Osteocyte (in vitro differentiated cells): ENCODE results near the gene TSGA10IP. TPM values are rescaled to one million over a fixed set of nuclear protein-coding genes. Genes with fewer than 3 reads are reported as not detected.

Experiments
- DNase-seq: peaks from one replicate; pipeline ENCODE4 v3.0.0; 2021; ENCODE audit warnings: mixed read lengths; ENCODE audit not compliant: unreplicated experiment; ENCODE audit errors: extremely low spot score
- H3K27ac Mint-ChIP-seq: one replicate; pipeline ENCODE4 v1.8.0; 2021; ENCODE audit warnings: mild to moderate bottlenecking, mixed read lengths; ENCODE audit not compliant: unreplicated experiment
- H3K27me3 Mint-ChIP-seq: one replicate; pipeline ENCODE4 v1.8.0; 2021; ENCODE audit warnings: mixed read lengths; ENCODE audit not compliant: unreplicated experiment
- H3K36me3 Mint-ChIP-seq: one replicate; pipeline ENCODE4 v1.8.0; 2021; ENCODE audit warnings: mixed read lengths; ENCODE audit not compliant: unreplicated experiment
- H3K4me1 Mint-ChIP-seq: one replicate; pipeline ENCODE4 v1.8.0; 2021; ENCODE audit warnings: mixed read lengths; ENCODE audit not compliant: unreplicated experiment
- H3K4me3 Mint-ChIP-seq: one replicate; pipeline ENCODE4 v1.8.0; 2021; ENCODE audit warnings: mild to moderate bottlenecking, moderate library complexity, mixed read lengths; ENCODE audit not compliant: unreplicated experiment
- H3K9me3 Mint-ChIP-seq: one replicate; pipeline ENCODE4 v1.8.0; 2021; ENCODE audit warnings: mixed read lengths; ENCODE audit not compliant: unreplicated experiment
- CTCF ChIP-seq: fragments of 200-600 bp; sonication (generic); IDR thresholded peaks from 2 replicates; pipeline ENCODE4 v1.5.0; 2021; ENCODE audit warnings: antibody characterized with exemption, mild to moderate bottlenecking, moderate library complexity
- total RNA-seq: library from RNA; stranded (reverse); gene quantifications from 2 replicates; pipeline ENCODE4 v1.2.1, GENCODE V29; 2021

Gene TSGA10IP
- total RNA-seq, 1 donor from 2014 or later: not detected

- H3K27ac Mint-ChIP-seq: no peak overlapping the region
- peaks cover 18% of the 10 kb centered on the region for H3K27me3 Mint-ChIP-seq
- no peaks in the 10 kb centered on the region for H3K9me3 Mint-ChIP-seq
- H3K4me3 Mint-ChIP-seq: no peak overlapping the region
- no peaks in the 10 kb centered on the region for H3K4me1 Mint-ChIP-seq
- DNase-seq: no peak
- no peaks in the 10 kb centered on the region for H3K36me3 Mint-ChIP-seq
- no peak for TF ChIP-seq CTCF
These were observed 6.8 kb downstream of the TSGA10IP start for GRCh38 chr11:65952052-65952521.

- H3K9me3 Mint-ChIP-seq: no peaks in the 10 kb centered on the region
- no peak for TF ChIP-seq CTCF
- H3K4me1 Mint-ChIP-seq: no peaks in the 10 kb centered on the region
- no peak overlapping the region for H3K4me3 Mint-ChIP-seq
- H3K27ac Mint-ChIP-seq: no peak overlapping the region
- DNase-seq: no peak
- H3K36me3 Mint-ChIP-seq: no peaks in the 10 kb centered on the region
- H3K27me3 Mint-ChIP-seq: peaks cover 16% of the 10 kb centered on the region
These were observed 8.2 kb downstream of the TSGA10IP start for GRCh38 chr11:65953471-65953870.

GRCh38 chr11:65954771-65955170 lies 9.5 kb downstream of the TSGA10IP start:
- H3K4me1 Mint-ChIP-seq: no peaks in the 10 kb centered on the region
- H3K27me3 Mint-ChIP-seq: peaks cover 14% of the 10 kb centered on the region
- no peak for DNase-seq
- H3K36me3 Mint-ChIP-seq: no peaks in the 10 kb centered on the region
- no peak for TF ChIP-seq CTCF
- no peak overlapping the region for H3K4me3 Mint-ChIP-seq
- no peak overlapping the region for H3K27ac Mint-ChIP-seq
- H3K9me3 Mint-ChIP-seq: no peaks in the 10 kb centered on the region

GRCh38 chr11:65958291-65958690 lies 13.0 kb downstream of the TSGA10IP start:
- no peak for TF ChIP-seq CTCF
- peaks cover 2% of the 10 kb centered on the region for H3K27me3 Mint-ChIP-seq
- peaks cover 2% of the 10 kb centered on the region for H3K36me3 Mint-ChIP-seq
- DNase-seq: no peak
- no peak overlapping the region for H3K27ac Mint-ChIP-seq
- no peak overlapping the region for H3K4me3 Mint-ChIP-seq
- H3K9me3 Mint-ChIP-seq: no peaks in the 10 kb centered on the region
- H3K4me1 Mint-ChIP-seq: peaks cover 20% of the 10 kb centered on the region

GRCh38 chr11:65958774-65959420 lies 13.6 kb downstream of the TSGA10IP start:
- Mint-ChIP-seq H3K27me3 (peaks cover 2% of the 10 kb centered on the region), H3K4me3 (no peak overlapping the region), H3K4me1 (peaks cover 23% of the 10 kb centered on the region), H3K36me3 (peaks cover 2% of the 10 kb centered on the region), H3K27ac (no peak overlapping the region), H3K9me3 (no peaks in the 10 kb centered on the region)
- no peak for TF ChIP-seq CTCF
- DNase-seq: no peak
